ENCODE data around the gene PTPRN2.

Gene PTPRN2

GRCh38 chr7:157757211-157757610, 830.4 kb downstream of the PTPRN2 start:
- FAIRE-seq (no peak), DNase-seq (ENCODE audit: insufficient read length, low spot score) (no peak)
- TF ChIP-seq CTCF (IDR thresholded peaks at IDR 0.05; ENCODE audit: insufficient read depth, missing control alignments) = no peak

- DNase-seq (ENCODE audit: insufficient read length, low spot score) = no peak
- TF ChIP-seq CTCF (IDR thresholded peaks at IDR 0.05; ENCODE audit: insufficient read depth, missing control alignments) = no peak
- FAIRE-seq = no peak
Observed at GRCh38 chr7:157755741-157756140, 831.9 kb downstream of the PTPRN2 start.

- DNase-seq (ENCODE audit: insufficient read length, low spot score) (no peak), FAIRE-seq (no peak)
Observed at GRCh38 chr7:157754416-157754790, 833.2 kb downstream of the PTPRN2 start.

GRCh38 chr7:157753713-157754415, 833.8 kb downstream of the PTPRN2 start:
- TF ChIP-seq CTCF (IDR thresholded peaks at IDR 0.05; ENCODE audit: insufficient read depth, missing control alignments) = no peak
- no peak for DNase-seq (ENCODE audit: insufficient read length, low spot score)
- FAIRE-seq = no peak

More at GRCh38 chr7:157754416-157754790, 833.2 kb downstream of the PTPRN2 start:
- no peak for TF ChIP-seq CTCF (IDR thresholded peaks at IDR 0.05; ENCODE audit: insufficient read depth, missing control alignments)

GRCh38 chr7:157752832-157753291, 834.8 kb downstream of the PTPRN2 start:
- FAIRE-seq = no peak
- no peak for TF ChIP-seq CTCF (IDR thresholded peaks at IDR 0.05; ENCODE audit: insufficient read depth, missing control alignments)

GRCh38 chr7:157751951-157752673, 835.5 kb downstream of the PTPRN2 start:
- no peak for TF ChIP-seq CTCF (IDR thresholded peaks at IDR 0.05; ENCODE audit: insufficient read depth, missing control alignments)
- DNase-seq (ENCODE audit: insufficient read length, low spot score) (no peak), FAIRE-seq (no peak)

More at GRCh38 chr7:157752832-157753291, 834.8 kb downstream of the PTPRN2 start:
- no peak for DNase-seq (ENCODE audit: insufficient read length, low spot score)

- FAIRE-seq (no peak), DNase-seq (ENCODE audit: insufficient read length, low spot score) (no peak)
- no peak for TF ChIP-seq CTCF (IDR thresholded peaks at IDR 0.05; ENCODE audit: insufficient read depth, missing control alignments)
Observed at GRCh38 chr7:157751406-157751805, 836.2 kb downstream of the PTPRN2 start.
